ENCODE results near the gene CHCHD1.

The CHCHD1 gene

DNA sequence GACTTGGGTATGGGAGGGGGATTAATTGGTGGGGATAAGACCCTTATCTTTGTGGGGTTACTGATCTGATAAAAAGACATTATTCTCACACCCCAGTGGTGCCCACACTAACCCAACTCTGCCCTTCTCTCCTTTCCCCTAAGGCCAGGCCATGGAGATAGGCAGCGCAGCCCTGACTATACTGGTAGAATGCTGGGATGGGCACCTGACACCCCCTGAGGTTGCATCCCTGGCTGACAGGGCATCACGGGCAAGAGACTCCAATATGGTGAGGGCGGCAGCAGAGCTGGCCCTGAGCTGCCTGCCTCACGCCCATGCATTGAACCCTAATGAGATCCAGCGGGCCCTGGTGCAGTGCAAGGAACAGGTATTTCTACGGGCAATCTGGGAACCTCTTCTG lies 16.2 kb downstream of the CHCHD1 start:
- TF ChIP-seq, protein P1, sequence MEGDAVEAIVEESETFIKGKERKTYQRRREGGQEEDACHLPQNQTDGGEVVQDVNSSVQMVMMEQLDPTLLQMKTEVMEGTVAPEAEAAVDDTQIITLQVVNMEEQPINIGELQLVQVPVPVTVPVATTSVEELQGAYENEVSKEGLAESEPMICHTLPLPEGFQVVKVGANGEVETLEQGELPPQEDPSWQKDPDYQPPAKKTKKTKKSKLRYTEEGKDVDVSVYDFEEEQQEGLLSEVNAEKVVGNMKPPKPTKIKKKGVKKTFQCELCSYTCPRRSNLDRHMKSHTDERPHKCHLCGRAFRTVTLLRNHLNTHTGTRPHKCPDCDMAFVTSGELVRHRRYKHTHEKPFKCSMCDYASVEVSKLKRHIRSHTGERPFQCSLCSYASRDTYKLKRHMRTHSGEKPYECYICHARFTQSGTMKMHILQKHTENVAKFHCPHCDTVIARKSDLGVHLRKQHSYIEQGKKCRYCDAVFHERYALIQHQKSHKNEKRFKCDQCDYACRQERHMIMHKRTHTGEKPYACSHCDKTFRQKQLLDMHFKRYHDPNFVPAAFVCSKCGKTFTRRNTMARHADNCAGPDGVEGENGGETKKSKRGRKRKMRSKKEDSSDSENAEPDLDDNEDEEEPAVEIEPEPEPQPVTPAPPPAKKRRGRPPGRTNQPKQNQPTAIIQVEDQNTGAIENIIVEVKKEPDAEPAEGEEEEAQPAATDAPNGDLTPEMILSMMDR (IDR thresholded peaks at IDR 0.05; ENCODE audit: low read depth, low read length) = no peak
- no peak for DNase-seq (ENCODE audit: low read depth in 2 of 2)
- no peak overlapping the region for H3K4me3 ChIP-seq (replicated peaks in 1 of 2; ENCODE audit: low read depth in 2 of 2, low read length in 2 of 2)

DNA sequence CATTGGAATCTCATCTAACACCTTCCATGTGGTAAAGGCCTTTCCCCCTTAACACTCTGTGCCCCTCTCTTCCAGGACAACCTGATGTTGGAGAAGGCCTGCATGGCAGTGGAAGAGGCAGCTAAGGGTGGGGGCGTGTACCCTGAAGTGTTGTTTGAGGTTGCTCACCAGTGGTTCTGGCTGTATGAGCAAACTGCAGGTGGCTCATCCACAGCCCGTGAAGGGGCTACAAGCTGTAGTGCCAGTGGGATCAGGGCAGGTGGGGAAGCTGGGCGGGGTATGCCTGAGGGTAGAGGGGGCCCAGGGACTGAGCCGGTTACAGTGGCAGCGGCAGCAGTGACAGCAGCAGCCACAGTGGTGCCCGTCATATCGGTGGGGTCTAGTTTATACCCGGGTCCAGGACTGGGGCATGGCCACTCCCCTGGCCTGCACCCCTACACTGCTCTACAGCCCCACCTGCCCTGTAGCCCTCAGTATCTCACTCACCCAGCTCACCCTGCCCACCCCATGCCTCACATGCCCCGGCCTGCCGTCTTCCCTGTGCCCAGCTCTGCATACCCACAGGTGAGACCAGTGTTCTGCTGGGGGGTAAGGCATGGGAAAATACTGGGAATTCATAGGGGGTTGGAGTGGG lies 17.2 kb downstream of the CHCHD1 start:
- DNase-seq (ENCODE audit: low read depth in 2 of 2) = no peak
- TF ChIP-seq, protein P1 (IDR thresholded peaks at IDR 0.05; ENCODE audit: low read depth, low read length) = no peak
- no peak overlapping the region for H3K4me3 ChIP-seq (replicated peaks in 1 of 2; ENCODE audit: low read depth in 2 of 2, low read length in 2 of 2)

DNA sequence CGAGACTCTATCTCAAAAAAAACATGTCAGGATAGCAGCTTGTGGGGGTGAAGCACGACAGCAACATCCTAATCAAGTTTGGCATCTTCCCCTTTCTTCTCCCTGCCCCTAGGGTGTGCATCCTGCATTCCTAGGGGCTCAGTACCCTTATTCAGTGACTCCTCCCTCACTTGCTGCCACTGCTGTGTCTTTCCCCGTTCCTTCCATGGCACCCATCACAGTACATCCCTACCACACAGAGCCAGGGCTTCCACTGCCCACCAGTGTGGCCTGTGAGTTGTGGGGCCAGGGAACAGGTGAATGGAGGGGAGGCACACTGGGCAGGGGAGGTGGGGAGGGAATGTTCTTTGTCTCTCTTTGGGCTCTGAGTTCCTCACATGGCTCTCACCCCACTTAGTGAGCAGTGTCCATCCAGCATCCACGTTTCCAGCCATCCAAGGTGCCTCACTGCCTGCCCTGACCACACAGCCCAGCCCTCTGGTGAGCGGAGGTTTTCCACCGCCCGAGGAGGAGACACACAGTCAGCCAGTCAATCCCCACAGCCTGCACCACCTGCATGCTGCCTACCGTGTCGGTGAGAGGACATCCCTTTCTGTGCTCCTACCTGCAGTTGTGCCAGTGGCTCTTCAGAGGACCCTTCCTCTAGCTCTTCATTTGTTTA lies 18.2 kb downstream of the CHCHD1 start:
- no peak for DNase-seq (ENCODE audit: low read depth in 2 of 2)
- TF ChIP-seq, protein P1 (IDR thresholded peaks at IDR 0.05; ENCODE audit: low read depth, low read length) = no peak
- H3K4me3 ChIP-seq (replicated peaks in 1 of 2; ENCODE audit: low read depth in 2 of 2, low read length in 2 of 2) = no peak overlapping the region

DNA sequence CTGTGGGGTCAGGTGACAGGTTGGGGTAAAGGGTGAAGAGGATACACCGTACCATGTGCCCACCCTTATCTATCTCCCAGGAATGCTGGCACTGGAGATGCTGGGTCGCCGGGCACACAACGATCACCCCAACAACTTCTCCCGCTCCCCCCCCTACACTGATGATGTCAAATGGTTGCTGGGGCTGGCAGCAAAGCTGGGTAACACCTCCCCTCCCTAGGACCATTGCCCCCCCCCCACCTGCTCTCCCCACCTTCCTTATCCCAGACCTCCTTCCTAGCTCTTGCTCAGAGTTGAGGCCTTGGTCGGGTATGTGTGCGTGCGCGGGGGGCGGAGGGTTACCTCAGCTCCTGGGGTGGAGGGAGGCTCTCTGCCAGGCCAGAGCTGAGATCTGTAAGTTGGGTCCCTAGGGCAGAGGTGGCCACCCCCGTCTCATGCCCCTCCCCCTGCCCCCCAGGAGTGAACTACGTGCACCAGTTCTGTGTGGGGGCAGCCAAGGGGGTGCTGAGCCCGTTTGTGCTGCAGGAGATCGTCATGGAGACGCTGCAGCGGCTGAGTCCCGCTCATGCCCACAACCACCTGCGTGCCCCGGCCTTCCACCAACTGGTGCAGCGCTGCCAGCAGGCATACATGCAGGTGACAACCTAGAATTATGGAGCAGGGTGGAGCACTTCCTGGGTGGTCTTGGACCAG lies 18.9 kb downstream of the CHCHD1 start:
- no peak overlapping the region for H3K4me3 ChIP-seq (replicated peaks in 1 of 2; ENCODE audit: low read depth in 2 of 2, low read length in 2 of 2)
- TF ChIP-seq, protein P1 (IDR thresholded peaks at IDR 0.05; ENCODE audit: low read depth, low read length) = no peak
- DNase-seq (ENCODE audit: low read depth in 2 of 2) = no peak

DNA sequence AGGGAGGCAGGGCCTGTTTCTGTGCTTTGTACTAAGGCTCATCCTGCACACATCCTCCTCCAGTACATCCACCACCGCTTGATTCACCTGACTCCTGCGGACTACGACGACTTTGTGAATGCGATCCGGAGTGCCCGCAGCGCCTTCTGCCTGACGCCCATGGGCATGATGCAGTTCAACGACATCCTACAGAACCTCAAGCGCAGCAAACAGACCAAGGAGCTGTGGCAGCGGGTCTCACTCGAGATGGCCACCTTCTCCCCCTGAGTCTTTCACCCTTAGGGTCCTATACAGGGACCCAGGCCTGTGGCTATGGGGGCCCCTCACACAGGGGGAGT lies 19.4 kb downstream of the CHCHD1 start:
- DNase-seq (ENCODE audit: low read depth in 2 of 2) = no peak
- H3K4me3 ChIP-seq (replicated peaks in 1 of 2; ENCODE audit: low read depth in 2 of 2, low read length in 2 of 2) = no peak overlapping the region
- TF ChIP-seq, protein P1 (IDR thresholded peaks at IDR 0.05; ENCODE audit: low read depth, low read length) = no peak

DNA sequence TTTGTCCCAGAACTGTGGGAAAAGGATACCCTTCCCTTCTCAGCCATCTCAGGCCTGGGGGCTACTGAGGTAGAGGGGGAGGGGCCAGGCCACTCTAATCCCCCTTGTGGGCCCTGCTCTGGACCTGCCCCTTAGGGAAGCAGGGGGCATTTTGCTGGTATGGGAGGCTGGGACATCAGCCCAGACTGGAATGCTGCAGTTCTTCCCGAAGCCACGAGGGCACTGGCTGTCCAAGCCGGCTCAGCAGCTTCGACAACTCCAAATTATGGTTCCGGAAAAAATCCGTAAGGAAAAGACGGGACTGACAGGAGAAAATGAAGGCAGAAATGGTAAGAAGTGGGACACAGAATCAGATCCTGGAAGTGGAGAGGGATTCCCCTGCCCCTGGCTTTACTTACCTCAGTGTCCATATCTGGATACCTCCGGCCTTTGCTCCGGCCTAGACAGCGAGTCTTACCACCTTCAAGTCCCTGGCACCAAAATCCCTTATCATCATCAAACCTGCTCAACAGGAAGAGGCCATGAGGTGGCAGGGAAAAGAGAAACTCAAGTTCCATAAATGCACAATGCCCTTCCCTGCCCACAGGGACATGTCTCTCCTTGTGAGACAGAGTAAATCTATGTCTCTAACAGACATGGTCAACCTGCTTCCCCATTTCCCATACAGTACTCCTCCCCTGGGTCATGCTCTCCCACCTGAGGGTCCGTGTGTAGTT lies 20.6 kb downstream of the CHCHD1 start:
- H3K4me3 ChIP-seq (replicated peaks in 1 of 2; ENCODE audit: low read depth in 2 of 2, low read length in 2 of 2) = no peak overlapping the region
- TF ChIP-seq, protein P1 (IDR thresholded peaks at IDR 0.05; ENCODE audit: low read depth, low read length) = peak; percentile 23
- DNase-seq (ENCODE audit: low read depth in 2 of 2) = no peak

Measured in cardiac fibroblast (primary cell).